Mesenteric fat pad (tissue), 1 donor: ENCODE measurements around the gene CREB5. TPM values are rescaled to one million over a fixed set of nuclear protein-coding genes. Genes with fewer than 3 reads are reported as not detected.
"Not testable (repeated sequence)": the region's sequence is repeated elsewhere in the genome, so short reads cannot be mapped to it uniquely, and the experiment has no call there.

Source experiments
- DNase-seq: peaks from one replicate; pipeline ENCODE4 v3.0.0-alpha.2; 2020; ENCODE audit warnings: low spot score
- total RNA-seq: library from RNA; stranded (reverse); fragmentation: NEBNext Ultra II Directional; extraction: Animal tissue kit (Norgen Biotek cat#: 25700); gene quantifications from one replicate; pipeline ENCODE4 v1.2.1, GENCODE V29; 2021
- donor health status: DM: yes; HTN: yes; CAD: no.

CREB5 gene
- total RNA-seq, 1 donor from 2014 or later, result 45.3 TPM

- no peak for DNase-seq
These were observed 356.3 kb downstream of the CREB5 start for GRCh38 chr7:28768577-28769147.

GRCh38 chr7:28771906-28772622 lies 359.7 kb downstream of the CREB5 start:
- DNase-seq, result no peak

- DNase-seq, result no peak
These were observed 361.3 kb downstream of the CREB5 start for GRCh38 chr7:28773423-28774145.

- DNase-seq, result no peak
These were observed 362.1 kb downstream of the CREB5 start for GRCh38 chr7:28774261-28774988.

GRCh38 chr7:28776463-28777157 lies 364.3 kb downstream of the CREB5 start:
- DNase-seq, result no peak

GRCh38 chr7:28778786-28779185 lies 366.5 kb downstream of the CREB5 start:
- DNase-seq, result no peak

GRCh38 chr7:28779954-28780353 lies 367.6 kb downstream of the CREB5 start:
- DNase-seq, result no peak

GRCh38 chr7:28782362-28782761 lies 370.0 kb downstream of the CREB5 start:
- no peak for DNase-seq

GRCh38 chr7:28784171-28784902 lies 372.0 kb downstream of the CREB5 start:
- DNase-seq, result no peak

GRCh38 chr7:28785041-28785995 lies 373.0 kb downstream of the CREB5 start:
- no peak for DNase-seq

- not testable (repeated sequence) for DNase-seq
These were observed 373.8 kb downstream of the CREB5 start for GRCh38 chr7:28786156-28786555.

GRCh38 chr7:28787106-28787505 lies 374.8 kb downstream of the CREB5 start:
- DNase-seq, result no peak

- DNase-seq, result no peak
These were observed 378.1 kb downstream of the CREB5 start for GRCh38 chr7:28790467-28790866.

- DNase-seq, result no peak
These were observed 380.5 kb downstream of the CREB5 start for GRCh38 chr7:28792858-28793257.

- no peak for DNase-seq
These were observed 381.2 kb downstream of the CREB5 start for GRCh38 chr7:28793381-28794085.

- no peak for DNase-seq
These were observed 386.0 kb downstream of the CREB5 start for GRCh38 chr7:28798274-28798673.

- DNase-seq, result no peak
These were observed 387.3 kb downstream of the CREB5 start for GRCh38 chr7:28799619-28800018.

GRCh38 chr7:28800150-28800549 lies 387.8 kb downstream of the CREB5 start:
- DNase-seq, result no peak

GRCh38 chr7:28802450-28802849 lies 390.1 kb downstream of the CREB5 start:
- no peak for DNase-seq
